Lung (tissue), 12 donors: ENCODE results near the gene IRF7. TPM values are rescaled to one million over a fixed set of nuclear protein-coding genes. Genes with fewer than 3 reads are reported as not detected.

Experiments used
- ATAC-seq: fragments of 200-7000 bp; cut with Tn5 transposase; one replicate; pipeline ENCODE4 v1.9.1; 2020; ENCODE audit warnings: moderate number of reproducible peaks; ENCODE audit not compliant: insufficient read depth, low FRiP score
- DNase-seq, 3 donors: peaks; one replicate each; pipeline ENCODE4 v3.0.0-alpha.2; 2013 to 2017
- H3K27ac ChIP-seq, 2 donors: one replicate each; pipeline ENCODE4 v1.5.1; 2013; ENCODE audit warnings: mild to moderate bottlenecking in 2 of 2, moderate library complexity in 2 of 2, control low read depth in 1 of 2, inconsistent platforms in 1 of 2, low read depth in 1 of 2, low read length in 1 of 2
- H3K27me3 ChIP-seq, 3 donors: one replicate each; pipeline ENCODE4 v1.5.1; 2013; ENCODE audit warnings: low read length in 2 of 3; ENCODE audit not compliant: control insufficient read depth in 3 of 3, insufficient read depth in 3 of 3
- H3K36me3 ChIP-seq, 4 donors: one replicate each; pipeline ENCODE4 v1.5.1; 2013; ENCODE audit warnings: low read length in 4 of 4, mild to moderate bottlenecking in 1 of 4, moderate library complexity in 1 of 4; ENCODE audit not compliant: control insufficient read depth in 4 of 4, insufficient read depth in 4 of 4
- H3K4me1 ChIP-seq, 5 donors: one replicate each; pipeline ENCODE4 v1.5.1; 2013; ENCODE audit warnings: low read length in 5 of 5, mild to moderate bottlenecking in 2 of 5, moderate library complexity in 1 of 5; ENCODE audit not compliant: control insufficient read depth in 5 of 5, insufficient read depth in 5 of 5
- H3K4me3 ChIP-seq: one replicate; pipeline ENCODE4 v1.5.1; 2013; ENCODE audit warnings: mild to moderate bottlenecking, control low read depth, moderate library complexity
- H3K9ac ChIP-seq, 2 donors: one replicate each; pipeline ENCODE4 v1.5.1; 2013; ENCODE audit warnings: low read length in 2 of 2, control low read depth in 1 of 2; ENCODE audit not compliant: insufficient read depth in 1 of 2
- H3K9me3 ChIP-seq, 4 donors: one replicate each; pipeline ENCODE4 v1.5.1; 2013; ENCODE audit warnings: low read length in 3 of 4, mild to moderate bottlenecking in 1 of 4, moderate library complexity in 1 of 4; ENCODE audit not compliant: control insufficient read depth in 4 of 4, insufficient read depth in 3 of 4
- CTCF ChIP-seq: IDR thresholded peaks from 2 replicates; pipeline ENCODE4 v1.5.1; 2012; ENCODE audit warnings: mild to moderate bottlenecking; ENCODE audit errors: control extremely low read depth, extremely low read depth
- WGBS, 2 donors: extraction: QIAGEN DNeasy Blood & Tissue Kit; methylation state at CpG; one replicate each; pipeline ENCODE4 v1.1.7; 2013; 5-methylcytosine and 5-hydroxymethylcytosine counted together
- polyA plus RNA-seq, 2 donors: library from polyadenylated mRNA; stranded (reverse); fragments of 200-250 nt; gene quantifications; one replicate each; pipeline ENCODE4 v1.2.1, GENCODE V29; 2013
- total RNA-seq, 2 donors: library from RNA; depleted of rRNA in 1 of 2; stranded (reverse); fragments of >200 nt in 1 of 2; gene quantifications; one replicate each; pipeline ENCODE4 v1.2.1, GENCODE V29; 2014 to 2021
- donor health status: control.
- donor health status: control.
- donor health status: Bipolar disorder and iron deficiency.
- donor health status: healthy.
- donor health status: DM: yes; HTN: yes; CAD: no.

The IRF7 gene
- total and polyA plus RNA-seq, 4 donors, result 24.7 to 68.3 (median 52.8) TPM

GRCh38 chr11:579830-580601 lies 35.7 kb downstream of the IRF7 start:
- Histone ChIP-seq H3K9ac (no peak overlapping the region), H3K4me3 (no peak overlapping the region), H3K27me3 (peaks cover 0 to 2% (median 0%) of the 10 kb centered on the region in 3 donors), H3K36me3 (peaks cover 0 to 21% (median 15%) of the 10 kb centered on the region in 4 donors), H3K4me1 (peaks cover 0 to 30% (median 12%) of the 10 kb centered on the region in 5 donors), H3K27ac (no peak overlapping the region), H3K9me3 (no peaks in the 10 kb centered on the region)
- ATAC-seq (no peak), DNase-seq (no peak)
- 82 to 87% methylated on average over 20 of the region's 20 CpGs for WGBS, 2 donors
- no peak for TF ChIP-seq CTCF

GRCh38 chr11:578276-579035 lies 37.3 kb downstream of the IRF7 start:
- peaks cover 4 to 34% (median 12%) of the 10 kb centered on the region in 5 donors for H3K4me1 ChIP-seq
- no peaks in the 10 kb centered on the region for H3K9me3 ChIP-seq
- peaks cover 0 to 12% (median 8%) of the 10 kb centered on the region in 4 donors for H3K36me3 ChIP-seq
- WGBS, 2 donors, result 75 to 83% methylated on average over 21 of the region's 21 CpGs
- ATAC-seq, result no peak
- peaks cover 0 to 5% (median 0%) of the 10 kb centered on the region in 3 donors for H3K27me3 ChIP-seq
- no peak for TF ChIP-seq CTCF
- H3K4me3 ChIP-seq, result peak overlapping the region; percentile 3
- no peak overlapping the region for H3K9ac ChIP-seq
- DNase-seq, result no peak
- no peak overlapping the region for H3K27ac ChIP-seq

DNA sequence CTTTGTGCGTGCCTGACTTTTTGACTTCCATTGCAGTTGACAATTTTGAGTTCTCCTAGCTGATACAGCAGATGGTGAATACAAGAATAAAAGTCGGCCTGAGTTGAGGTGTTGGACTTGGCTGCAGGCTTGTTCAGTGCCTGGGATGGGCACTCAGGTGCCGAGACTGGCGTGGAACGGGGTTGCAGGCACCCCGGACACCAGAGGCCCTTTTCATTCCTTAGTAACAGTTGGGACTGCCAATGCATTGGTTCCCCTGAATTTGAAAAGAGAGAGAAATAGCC lies 38.2 kb downstream of the IRF7 start:
- H3K4me1 ChIP-seq, result peaks cover 4 to 34% (median 15%) of the 10 kb centered on the region in 5 donors
- peaks cover 0 to 9% (median 6%) of the 10 kb centered on the region in 4 donors for H3K36me3 ChIP-seq
- H3K9ac ChIP-seq, result peak overlapping the region; percentile 61 to 76
- no peak for TF ChIP-seq CTCF
- no peak overlapping the region for H3K27ac ChIP-seq
- peak overlapping the region; percentile 99 for H3K4me3 ChIP-seq
- DNase-seq (no peak), ATAC-seq (no peak)
- H3K27me3 ChIP-seq, result peaks cover 0 to 5% (median 0%) of the 10 kb centered on the region in 3 donors
- H3K9me3 ChIP-seq, result no peaks in the 10 kb centered on the region
- WGBS, 2 donors, result 54 to 71% methylated on average over 6 of the region's 6 CpGs
